KMS-11 (cell line): ENCODE measurements around the gene RAPGEF3.
A peak's percentile ranks its signal among the peaks of the same experiment; 100 is the strongest.

ENCODE experiments used
- H2AFZ ChIP-seq: fragments of 200-600 bp; sonication (generic); 2 replicates; pipeline ENCODE4 v1.6.1; 2016; ENCODE audit warnings: antibody characterized with exemption, mixed run types, low read depth
- H3K27ac ChIP-seq: fragments of 200-600 bp; sonication (generic); 2 replicates; pipeline ENCODE4 v1.6.1; 2016; ENCODE audit warnings: mild to moderate bottlenecking, mixed run types
- H3K27me3 ChIP-seq: fragments of 200-600 bp; sonication (generic); 2 replicates; pipeline ENCODE4 v1.6.1; 2017; ENCODE audit warnings: mild to moderate bottlenecking, low read depth, mixed run types, moderate library complexity; ENCODE audit not compliant: insufficient read depth
- H3K36me3 ChIP-seq: fragments of 200-600 bp; sonication (generic); 2 replicates; pipeline ENCODE4 v1.6.1; 2017; ENCODE audit warnings: mild to moderate bottlenecking, mixed run types; ENCODE audit not compliant: insufficient read depth
- H3K4me1 ChIP-seq: fragments of 200-600 bp; sonication (generic); 2 replicates; pipeline ENCODE4 v1.6.1; 2016; ENCODE audit warnings: mild to moderate bottlenecking, low read depth, mixed run types; ENCODE audit not compliant: poor library complexity, severe bottlenecking
- H3K4me2 ChIP-seq: fragments of 200-600 bp; sonication (generic); 2 replicates; pipeline ENCODE4 v1.7.0; 2016; ENCODE audit warnings: mild to moderate bottlenecking, mixed run types
- H3K4me3 ChIP-seq: fragments of 200-600 bp; sonication (generic); IDR thresholded peaks from 2 replicates; pipeline ENCODE4 v1.6.1; 2017; ENCODE audit warnings: low read depth, low read length, mixed read lengths; ENCODE audit not compliant: insufficient read depth
- H3K79me2 ChIP-seq: fragments of 200-600 bp; sonication (generic); 2 replicates; pipeline ENCODE4 v1.6.1; 2016; ENCODE audit warnings: low read depth, mixed run types; ENCODE audit not compliant: insufficient read depth
- H3K9ac ChIP-seq: fragments of 200-600 bp; sonication (generic); 2 replicates; pipeline ENCODE4 v1.6.1; 2016; ENCODE audit warnings: mild to moderate bottlenecking, mixed run types
- H4K20me1 ChIP-seq: fragments of 200-600 bp; sonication (generic); 2 replicates; pipeline ENCODE4 v1.6.1; 2016; ENCODE audit warnings: mild to moderate bottlenecking, mixed run types; ENCODE audit not compliant: insufficient read depth
- TF ChIP-seq, protein P1 (sequence below): fragments of 200-600 bp; sonication (generic); conservative IDR thresholded peaks from 2 replicates; pipeline ENCODE4 v1.6.1; 2017; ENCODE audit warnings: low read depth, mild to moderate bottlenecking, antibody characterized with exemption, low read length, moderate library complexity, mixed read lengths

The RAPGEF3 gene

DNA sequence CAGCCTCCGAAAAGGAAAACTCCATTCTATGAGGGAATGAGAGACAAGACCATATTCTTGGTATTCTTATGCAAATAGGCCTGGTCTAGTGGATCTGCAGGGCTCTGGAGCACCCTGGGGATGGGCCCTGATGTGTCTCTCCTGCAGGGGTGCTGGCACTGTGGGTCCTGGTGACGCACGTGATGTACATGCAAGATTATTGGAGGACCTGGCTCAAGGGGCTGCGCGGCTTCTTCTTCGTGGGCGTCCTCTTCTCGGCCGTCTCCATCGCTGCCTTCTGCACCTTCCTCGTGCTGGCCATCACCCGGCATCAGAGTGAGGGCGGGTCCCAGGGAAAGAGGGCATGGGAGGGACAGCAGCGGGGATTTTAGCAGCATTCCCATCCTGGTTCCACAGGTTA, 20.2 kb upstream of the RAPGEF3 start:
- no peaks in the 10 kb centered on the region for H3K27me3 ChIP-seq
- H3K36me3 ChIP-seq: no peaks in the 10 kb centered on the region
- no peak overlapping the region for H3K4me3 ChIP-seq
- no peak overlapping the region for H2AFZ ChIP-seq
- H3K4me1 ChIP-seq: peaks cover 58% of the 10 kb centered on the region
- peaks cover 6% of the 10 kb centered on the region; the same call in 1 of the 2 replicates for H3K79me2 ChIP-seq
- no peak overlapping the region; the same call in 1 of the 2 replicates for H3K27ac ChIP-seq
- H4K20me1 ChIP-seq: no peaks in the 10 kb centered on the region
- H3K9ac ChIP-seq: no peak overlapping the region
- TF ChIP-seq, protein P1, sequence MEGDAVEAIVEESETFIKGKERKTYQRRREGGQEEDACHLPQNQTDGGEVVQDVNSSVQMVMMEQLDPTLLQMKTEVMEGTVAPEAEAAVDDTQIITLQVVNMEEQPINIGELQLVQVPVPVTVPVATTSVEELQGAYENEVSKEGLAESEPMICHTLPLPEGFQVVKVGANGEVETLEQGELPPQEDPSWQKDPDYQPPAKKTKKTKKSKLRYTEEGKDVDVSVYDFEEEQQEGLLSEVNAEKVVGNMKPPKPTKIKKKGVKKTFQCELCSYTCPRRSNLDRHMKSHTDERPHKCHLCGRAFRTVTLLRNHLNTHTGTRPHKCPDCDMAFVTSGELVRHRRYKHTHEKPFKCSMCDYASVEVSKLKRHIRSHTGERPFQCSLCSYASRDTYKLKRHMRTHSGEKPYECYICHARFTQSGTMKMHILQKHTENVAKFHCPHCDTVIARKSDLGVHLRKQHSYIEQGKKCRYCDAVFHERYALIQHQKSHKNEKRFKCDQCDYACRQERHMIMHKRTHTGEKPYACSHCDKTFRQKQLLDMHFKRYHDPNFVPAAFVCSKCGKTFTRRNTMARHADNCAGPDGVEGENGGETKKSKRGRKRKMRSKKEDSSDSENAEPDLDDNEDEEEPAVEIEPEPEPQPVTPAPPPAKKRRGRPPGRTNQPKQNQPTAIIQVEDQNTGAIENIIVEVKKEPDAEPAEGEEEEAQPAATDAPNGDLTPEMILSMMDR: no peak
- H3K4me2 ChIP-seq: no peak overlapping the region

DNA sequence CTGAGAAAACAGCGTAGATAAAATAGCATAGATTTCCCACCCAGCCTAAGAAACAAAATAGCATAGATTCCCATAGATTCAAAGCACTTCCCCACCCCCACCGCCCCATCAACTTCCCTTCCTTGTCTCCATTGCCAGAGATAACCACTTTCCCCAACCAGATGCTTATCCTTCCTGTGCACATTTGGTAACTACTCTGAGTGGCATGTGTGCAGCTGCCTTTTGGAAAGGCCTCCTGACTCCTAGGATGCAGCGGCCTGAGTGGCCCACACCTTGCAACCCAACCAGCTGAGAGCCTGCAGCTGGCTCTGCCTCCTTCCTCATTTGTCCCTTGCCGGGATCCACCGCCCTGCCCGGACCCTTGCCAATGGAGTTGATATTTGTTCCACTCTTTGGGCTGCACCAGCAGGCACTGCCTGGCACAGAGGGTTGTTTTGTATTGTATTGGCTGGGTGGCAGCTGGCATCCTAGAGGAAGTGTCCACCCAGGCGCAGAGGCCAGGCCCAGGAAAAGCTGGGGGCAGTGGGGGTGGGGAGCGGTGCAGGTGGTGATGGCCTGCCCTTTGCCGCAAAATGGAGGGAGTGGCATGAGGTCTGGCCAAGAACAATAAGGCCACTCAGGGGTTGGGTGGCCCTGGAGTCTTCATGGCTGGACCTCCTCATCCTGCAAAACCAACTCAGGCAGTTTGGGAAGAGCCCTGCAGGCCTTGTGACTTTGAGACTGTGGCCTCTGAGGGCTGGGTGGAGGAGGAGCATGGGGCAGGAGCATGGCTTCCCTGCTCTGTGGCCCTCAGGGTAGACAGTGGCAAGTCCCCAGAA, 19.3 kb upstream of the RAPGEF3 start:
- H3K79me2 ChIP-seq: peaks cover 6% of the 10 kb centered on the region; the same call in 1 of the 2 replicates
- H3K36me3 ChIP-seq: no peaks in the 10 kb centered on the region
- H3K4me1 ChIP-seq: peaks cover 60% of the 10 kb centered on the region
- TF ChIP-seq, protein P1: no peak
- no peak overlapping the region for H3K4me3 ChIP-seq
- H3K27ac ChIP-seq: no peak overlapping the region; the same call in 1 of the 2 replicates
- H3K4me2 ChIP-seq: no peak overlapping the region
- H3K9ac ChIP-seq: no peak overlapping the region
- H4K20me1 ChIP-seq: no peaks in the 10 kb centered on the region
- no peaks in the 10 kb centered on the region for H3K27me3 ChIP-seq
- no peak overlapping the region for H2AFZ ChIP-seq

DNA sequence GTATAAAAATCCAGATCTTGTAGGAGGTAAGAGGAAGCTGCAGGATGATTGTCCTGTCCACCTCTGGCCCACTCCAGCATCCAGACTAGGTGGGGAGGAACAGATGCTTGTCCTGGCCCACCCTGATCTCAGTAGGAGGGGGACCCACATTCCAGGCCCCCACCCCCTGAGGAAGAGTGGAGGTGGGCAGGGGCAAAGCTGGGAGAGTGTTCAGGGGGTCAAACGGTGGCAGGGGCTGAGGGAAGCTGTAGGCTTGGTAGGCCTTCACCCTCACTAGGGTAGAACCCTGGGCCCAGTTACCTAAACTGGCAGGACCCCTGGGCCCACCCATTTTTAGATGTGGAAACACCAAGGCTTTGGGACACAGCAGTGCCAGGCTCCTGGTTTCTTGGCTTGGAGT, 18.5 kb upstream of the RAPGEF3 start:
- peaks cover 66% of the 10 kb centered on the region for H3K4me1 ChIP-seq

DNA sequence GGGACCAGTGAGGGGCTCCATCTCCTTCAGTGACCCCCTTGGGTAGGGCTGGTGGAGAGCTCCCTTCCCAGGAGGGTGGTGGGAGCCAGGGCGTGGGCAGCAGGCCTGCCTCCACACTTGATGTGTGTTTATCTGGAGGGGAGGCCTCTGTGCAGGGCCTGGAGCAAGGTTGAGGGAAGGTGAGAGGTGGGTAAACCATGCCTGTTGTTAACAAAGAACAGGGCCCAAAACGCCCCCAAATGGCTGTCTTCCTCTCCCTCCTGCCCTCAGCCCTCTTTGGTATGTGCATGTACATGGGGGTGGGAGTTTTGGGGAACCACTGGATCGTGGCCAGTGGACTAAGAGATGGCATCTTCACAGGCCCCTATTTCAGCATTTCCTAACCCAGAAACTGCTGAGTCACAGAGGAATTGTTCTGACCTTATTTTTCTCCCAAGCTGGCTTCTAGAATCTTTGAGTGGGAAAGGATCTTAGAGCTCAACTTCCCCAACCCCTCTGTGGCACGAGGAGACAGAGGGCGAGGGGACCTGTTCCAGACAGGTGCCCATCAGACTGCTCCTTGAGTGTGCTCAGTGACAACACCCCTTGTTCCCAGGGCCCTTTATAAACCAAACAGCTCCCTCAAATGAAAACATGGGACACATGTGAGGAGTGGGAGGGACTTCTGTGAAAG, 17.9 kb upstream of the RAPGEF3 start:
- Histone ChIP-seq H3K9ac (peak overlapping the region; percentile 34; the same call in 1 of the 2 replicates), H3K27ac (peak overlapping the region; percentile 61; the same call in 1 of the 2 replicates), H3K36me3 (no peaks in the 10 kb centered on the region), H4K20me1 (no peaks in the 10 kb centered on the region), H3K4me2 (peak overlapping the region; percentile 76; the same call in 1 of the 2 replicates), H3K4me1 (peaks cover 70% of the 10 kb centered on the region), H3K4me3 (no peak overlapping the region), H3K79me2 (peaks cover 6% of the 10 kb centered on the region; the same call in 1 of the 2 replicates), H3K27me3 (no peaks in the 10 kb centered on the region), H2AFZ (no peak overlapping the region)
- TF ChIP-seq, protein P1: no peak

More for the DNA sequence above, 18.5 kb upstream of the RAPGEF3 start:
- Histone ChIP-seq H3K27ac (peak overlapping the region; percentile 61; the same call in 1 of the 2 replicates), H3K79me2 (peaks cover 6% of the 10 kb centered on the region; the same call in 1 of the 2 replicates), H3K36me3 (no peaks in the 10 kb centered on the region), H2AFZ (no peak overlapping the region), H3K4me2 (peak overlapping the region; percentile 76; the same call in 1 of the 2 replicates), H3K4me3 (no peak overlapping the region), H3K9ac (no peak overlapping the region; the same call in 1 of the 2 replicates), H3K27me3 (no peaks in the 10 kb centered on the region), H4K20me1 (no peaks in the 10 kb centered on the region)
- TF ChIP-seq, protein P1: no peak
